GM18499 (cell line): ENCODE results near the gene PEPD.
"Not testable (repeated sequence)": the region's sequence is repeated elsewhere in the genome, so short reads cannot be mapped to it uniquely, and the experiment has no call there.

ENCODE experiments used
- ATAC-seq: cut with Tn5 transposase; IDR thresholded peaks from one replicate; pipeline ENCODE4 v1.9.1; 2021; ENCODE audit warnings: moderate number of reproducible peaks; ENCODE audit not compliant: insufficient read depth, unreplicated experiment

The PEPD gene

DNA sequence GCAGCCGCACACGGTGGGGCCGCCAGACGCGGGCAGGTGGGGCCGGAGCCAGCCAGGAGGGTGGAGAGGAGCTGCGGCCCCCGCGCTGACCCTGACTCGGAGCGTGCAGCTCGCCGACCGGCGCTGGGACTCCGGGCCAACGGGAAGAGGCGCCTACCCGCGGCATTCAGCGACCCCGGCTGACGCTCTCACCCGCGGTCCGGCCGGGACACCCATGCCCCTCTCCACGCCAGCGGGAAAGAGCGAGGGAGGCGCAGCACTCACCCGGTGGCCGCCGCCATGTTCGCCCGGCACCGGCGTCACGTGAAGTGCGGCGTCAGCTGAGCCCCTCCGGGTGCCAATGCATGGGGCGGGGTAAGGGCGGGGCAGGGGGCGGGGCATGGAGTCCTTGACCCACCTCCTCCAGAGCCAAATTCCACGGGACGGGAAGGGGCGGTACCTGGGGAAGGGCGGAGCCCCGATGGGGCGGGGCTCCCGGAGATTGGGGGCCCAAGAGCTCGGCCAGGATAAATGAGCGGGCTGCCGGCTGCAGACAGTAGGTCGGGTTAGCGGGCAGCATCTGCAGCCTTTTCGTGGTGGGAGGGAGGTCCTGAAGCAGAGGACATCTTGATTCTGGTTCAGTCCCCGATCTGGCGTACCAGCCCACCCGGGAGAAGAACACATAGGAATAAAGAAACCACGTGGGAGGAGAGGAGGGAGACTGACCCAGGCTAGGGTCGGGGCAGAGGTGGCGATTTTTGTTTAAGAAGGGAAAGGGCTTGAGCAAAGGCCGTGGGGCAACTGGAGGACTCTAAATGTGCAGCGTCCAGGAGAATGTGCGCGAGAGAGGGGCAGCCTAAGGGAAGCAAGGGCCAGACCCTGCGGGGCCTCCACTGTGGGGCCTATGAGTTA, at the start of gene PEPD:
PEPD (minus strand) TSS at position 312 of the 891 bp plus-strand sequence; CDS start at position 281, 31 bp downstream.
- no peak for ATAC-seq

DNA sequence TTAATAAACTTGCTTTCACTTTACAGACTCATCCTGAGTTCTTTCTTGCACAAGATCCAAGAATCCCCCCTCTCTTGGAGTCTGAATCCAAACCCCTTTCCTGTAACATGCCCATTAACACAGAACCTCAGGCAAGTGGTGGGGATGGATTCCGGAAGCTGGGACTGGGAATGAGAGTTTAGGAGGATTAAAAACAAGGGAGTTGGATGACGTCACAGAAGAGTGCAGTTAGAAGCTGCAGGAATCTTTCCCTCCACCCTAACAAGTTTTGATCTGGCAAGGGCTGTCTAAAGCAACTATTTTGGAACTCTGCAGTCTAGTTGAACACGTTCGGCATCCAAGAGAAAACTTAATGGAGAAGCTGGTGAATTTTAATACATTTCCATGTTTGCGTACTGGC, 48.2 kb upstream of the PEPD start:
- no peak for ATAC-seq

DNA sequence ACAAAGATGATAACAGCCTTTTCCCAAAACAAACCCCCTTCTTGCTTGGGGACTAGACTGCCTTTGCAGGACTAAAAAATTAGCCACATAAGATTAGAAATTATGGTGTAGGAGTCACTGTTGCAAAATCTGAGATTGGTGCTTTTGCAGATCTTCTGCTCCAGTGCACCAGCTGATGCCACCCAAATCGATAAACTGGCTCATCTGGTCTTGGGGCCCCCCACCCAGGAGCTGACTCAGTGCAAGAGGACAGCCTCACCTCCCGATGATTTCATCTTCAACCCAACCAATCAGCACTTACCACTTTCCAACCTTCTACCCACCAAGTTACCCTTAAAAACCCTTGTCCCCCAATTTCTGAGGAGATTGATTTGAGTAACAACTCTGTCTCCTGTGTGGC, 47.1 kb upstream of the PEPD start:
- ATAC-seq = no peak

DNA sequence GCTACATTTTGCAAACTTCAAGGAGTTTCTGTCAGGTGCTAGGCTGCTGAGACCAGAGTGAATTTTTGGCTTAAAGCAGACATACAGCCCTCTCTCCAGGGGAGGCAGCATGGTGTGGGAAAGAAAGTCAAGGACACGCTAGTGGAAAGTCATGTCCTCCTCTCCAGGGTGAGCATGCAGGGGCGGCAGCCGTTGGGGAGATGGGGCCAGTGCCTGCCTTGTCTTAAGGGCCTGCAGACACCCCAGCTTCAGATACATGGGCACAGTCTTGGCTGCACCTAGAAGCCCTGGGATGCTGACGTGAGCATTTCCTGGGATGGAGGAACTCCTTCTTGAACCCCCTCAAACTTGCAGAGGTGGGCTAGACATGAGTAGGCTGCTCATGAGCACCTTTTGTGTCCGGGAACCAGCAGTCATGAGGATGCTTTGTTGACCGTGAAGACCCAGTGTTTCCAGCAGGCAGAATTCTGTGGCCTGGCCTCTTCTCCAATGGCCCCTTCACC, 43.3 kb upstream of the PEPD start:
- ATAC-seq = no peak

DNA sequence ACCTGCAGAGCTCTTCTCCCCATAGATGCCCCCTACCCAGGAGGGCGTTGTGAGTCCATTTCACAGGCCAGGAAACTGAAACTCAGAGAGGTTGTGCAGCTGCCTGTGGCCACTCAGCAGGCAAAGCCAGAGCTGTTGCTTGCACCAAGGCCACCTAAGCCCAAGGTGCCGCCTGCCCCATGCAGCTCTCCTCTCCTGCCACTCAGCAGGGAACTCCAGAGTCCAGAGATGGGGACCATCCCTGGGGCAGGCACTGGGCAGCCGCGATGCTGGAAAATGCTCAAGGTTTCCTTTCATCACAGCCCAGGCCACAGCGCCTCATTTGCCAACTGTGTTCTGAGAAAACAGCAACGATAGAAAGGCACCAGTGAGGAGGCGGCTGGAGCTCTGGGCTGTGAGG, 41.0 kb upstream of the PEPD start:
- ATAC-seq = no peak

DNA sequence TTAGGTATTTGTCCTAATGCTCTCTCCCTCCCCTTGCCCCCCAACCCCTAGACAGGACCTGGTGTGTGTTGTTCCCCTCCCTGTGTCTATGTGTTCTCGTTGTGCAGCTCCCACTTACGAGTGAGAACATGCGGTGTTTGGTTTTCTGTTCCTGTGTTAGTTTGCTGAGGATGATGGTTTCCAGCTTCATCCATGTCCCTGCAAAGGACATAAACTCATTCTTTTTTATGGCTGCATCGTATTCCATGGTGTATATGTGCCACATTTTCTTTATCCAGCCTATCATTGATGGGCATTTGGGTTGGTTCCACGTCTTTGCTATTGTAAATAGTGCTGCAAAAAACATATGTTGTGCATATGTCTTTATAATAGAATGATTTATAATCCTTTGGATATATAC, 40.1 kb upstream of the PEPD start:
- not testable (repeated sequence) for ATAC-seq

DNA sequence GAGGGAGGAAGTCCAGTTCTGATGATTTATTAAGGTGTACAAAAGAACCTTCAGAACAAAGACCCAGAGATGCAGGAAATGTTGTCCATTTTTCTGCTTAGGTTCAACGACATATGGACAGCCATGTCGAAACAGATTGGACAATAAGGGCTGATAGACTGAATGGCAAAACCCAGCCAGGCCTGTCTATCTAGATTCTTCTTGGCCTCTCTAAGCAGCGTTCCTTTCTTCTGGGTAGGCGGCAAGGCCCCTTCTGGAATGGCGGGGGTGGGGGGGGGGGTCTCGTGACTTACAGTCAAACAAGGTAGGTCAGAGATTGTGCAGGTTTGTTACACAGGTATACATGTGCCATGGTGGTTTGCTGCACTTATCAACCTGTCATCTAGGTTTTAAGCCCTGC, 39.7 kb upstream of the PEPD start:
- ATAC-seq = no peak

DNA sequence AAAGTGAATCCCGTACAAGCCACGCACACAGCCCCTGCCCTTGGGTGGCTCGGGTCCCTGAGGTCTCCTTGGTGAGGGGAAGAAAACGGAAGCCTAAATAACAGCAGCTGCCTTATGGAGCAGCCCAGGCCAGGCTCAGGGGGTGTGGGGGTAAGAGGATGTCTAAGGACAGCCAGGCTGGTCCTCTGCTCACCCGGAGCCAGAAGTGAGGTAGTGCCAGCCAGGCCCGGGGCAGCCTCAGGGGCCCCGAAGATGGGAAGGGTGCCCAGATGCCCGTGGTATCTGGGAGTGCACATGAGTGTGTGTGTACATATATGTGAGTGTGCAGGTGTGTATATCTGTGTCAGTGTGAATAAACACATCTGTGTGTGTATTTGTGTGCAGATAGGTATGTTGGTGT, 38.4 kb upstream of the PEPD start:
- ATAC-seq = no peak

DNA sequence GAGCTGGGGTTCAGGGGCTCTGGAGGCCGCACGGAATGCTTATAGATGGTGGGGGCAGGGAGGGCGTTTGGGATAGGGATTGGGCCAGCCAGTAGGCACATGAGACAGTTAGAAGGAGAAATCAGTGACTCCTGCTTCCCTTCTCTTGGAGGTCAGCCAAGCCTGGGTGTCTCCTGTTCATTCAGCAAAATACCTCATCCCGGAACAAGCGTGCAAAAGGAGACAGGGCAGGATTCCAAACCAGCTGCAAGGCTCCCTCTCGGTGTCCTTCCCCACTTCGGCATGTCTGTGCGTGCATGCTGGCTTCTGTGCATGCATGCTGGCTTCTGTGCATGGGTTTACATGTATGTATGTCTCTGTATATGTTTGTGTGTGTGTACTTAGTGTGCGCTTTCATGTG, 37.3 kb upstream of the PEPD start:
- ATAC-seq = no peak

DNA sequence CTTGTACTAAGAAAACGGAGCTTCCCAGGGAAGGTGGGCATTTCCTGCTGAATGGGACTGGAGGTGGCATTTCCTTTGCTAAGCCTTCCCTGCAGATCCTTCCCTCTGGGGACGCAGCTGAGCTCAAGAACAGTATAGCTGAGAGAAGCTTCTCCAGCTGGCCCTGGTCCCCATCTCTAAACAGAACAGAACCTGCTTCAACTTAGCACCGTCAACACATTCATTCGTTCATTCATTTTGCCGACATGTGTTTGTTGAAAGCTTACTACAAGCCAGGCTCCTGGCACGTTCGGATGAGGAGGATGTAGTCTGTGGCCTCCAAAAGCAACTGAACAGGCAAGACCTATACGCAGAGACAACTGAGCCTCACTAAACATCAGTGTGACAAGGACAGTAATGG, 36.6 kb upstream of the PEPD start:
- ATAC-seq = no peak

DNA sequence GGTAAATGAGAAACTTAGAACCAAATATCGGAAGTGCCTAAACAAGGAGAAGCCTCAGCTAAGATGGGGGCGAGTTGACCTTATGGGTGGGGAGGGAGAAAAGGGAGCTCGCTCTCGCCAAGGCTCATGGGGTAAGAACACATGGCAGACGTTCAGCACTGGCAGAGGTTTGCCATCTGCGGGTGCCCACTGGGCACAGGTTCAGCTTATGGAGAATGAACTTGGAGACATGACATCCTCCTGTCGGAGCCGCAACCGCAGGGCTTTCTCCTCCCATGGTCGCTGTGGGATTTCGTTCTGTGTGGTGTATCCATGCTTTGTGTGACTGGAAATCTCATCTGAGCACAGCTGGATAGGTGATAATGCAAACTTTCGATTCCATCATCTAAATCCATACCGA, 36.1 kb upstream of the PEPD start:
- no peak for ATAC-seq

DNA sequence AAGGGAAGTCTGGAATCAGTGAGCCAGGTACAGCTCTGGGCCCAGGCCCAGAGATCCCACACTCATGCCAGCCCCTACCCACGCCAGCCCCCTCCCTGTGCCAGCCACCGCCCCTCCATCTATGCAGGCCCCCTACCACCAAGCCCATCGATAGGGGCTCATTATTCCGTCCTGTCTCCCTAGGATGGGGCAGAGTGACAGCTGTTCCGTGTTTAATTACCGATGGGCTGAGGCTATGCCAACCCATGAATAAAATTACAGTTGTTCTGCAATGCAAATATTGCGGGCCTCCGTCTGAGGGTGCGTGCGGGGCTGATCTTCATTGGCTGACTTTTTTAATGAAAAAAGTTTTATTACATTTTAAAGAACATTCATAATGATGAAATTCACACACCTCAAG, 35.6 kb upstream of the PEPD start:
- no peak for ATAC-seq

DNA sequence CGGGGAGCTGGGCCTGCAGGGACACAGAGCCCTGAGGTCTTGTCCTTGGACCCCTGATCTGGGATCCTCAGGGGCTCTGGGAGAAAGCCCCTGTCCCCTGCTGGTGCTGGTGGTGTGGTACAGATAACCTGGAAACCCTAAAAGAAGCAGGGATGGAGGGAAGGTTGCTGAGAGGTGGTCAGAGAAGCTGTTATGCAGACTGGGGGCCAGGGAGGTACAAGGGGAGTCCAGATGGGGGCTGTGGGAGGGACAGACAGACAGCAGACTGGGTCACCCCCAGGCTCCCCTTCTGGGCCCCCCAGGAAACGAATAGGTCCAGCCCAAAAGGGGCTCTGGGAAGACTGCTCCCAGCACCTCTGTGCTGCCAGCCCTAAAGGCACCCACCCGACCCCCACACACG, 34.7 kb upstream of the PEPD start:
- no peak for ATAC-seq

DNA sequence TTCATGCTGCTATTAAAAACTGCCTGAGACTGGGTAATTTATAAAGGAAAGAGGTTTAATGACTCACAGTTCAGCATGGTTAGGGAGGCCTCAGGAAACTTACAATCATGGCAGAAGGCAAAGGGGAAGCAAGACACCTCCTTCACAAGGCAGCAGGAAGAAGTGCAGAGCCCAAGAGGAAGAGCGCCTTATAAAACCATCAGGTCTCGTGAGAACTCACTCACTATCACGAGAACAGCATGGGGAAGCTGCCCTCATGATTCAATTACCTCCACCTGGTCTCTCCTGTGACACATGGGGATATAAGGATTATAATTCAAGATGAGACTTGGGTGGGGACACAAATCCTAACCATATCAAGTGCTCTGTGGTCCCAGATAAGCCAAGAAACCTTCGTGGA, 34.1 kb upstream of the PEPD start:
- not testable (repeated sequence) for ATAC-seq

DNA sequence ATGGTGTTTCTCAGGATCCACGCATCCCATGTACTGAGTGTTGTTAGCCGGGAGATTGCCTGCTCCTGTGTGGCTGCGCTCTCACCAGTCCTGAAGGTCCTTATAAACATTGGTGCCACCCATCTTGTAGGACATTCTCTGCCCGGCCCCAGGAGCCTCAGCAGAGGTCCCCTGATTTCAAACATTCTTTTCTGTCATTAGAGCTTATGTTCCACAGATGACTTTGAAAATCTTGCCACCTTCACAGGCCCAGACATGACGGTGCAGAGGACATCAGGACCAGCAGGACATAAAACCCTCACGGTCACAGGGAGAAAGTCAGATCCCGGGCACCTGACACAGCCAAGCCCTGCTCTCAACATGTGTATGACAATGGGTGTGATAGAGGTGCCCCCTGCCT, 33.2 kb upstream of the PEPD start:
- ATAC-seq = no peak

DNA sequence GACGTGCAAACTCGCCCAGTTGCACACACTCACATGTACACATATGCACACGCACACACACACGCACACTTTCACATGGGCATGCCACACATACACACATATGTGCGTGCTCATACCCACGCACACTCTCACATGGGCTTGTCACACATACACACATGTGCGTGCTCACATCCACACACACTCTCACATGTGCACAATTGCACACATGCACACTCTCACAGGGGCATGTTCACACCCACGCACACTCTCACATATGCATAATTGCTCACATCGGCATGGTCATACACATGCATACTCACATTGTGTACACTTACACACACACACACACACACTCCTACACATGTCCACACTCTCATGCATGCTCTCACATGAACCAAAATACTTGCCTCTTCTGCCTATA, 32.8 kb upstream of the PEPD start:
- no peak for ATAC-seq

DNA sequence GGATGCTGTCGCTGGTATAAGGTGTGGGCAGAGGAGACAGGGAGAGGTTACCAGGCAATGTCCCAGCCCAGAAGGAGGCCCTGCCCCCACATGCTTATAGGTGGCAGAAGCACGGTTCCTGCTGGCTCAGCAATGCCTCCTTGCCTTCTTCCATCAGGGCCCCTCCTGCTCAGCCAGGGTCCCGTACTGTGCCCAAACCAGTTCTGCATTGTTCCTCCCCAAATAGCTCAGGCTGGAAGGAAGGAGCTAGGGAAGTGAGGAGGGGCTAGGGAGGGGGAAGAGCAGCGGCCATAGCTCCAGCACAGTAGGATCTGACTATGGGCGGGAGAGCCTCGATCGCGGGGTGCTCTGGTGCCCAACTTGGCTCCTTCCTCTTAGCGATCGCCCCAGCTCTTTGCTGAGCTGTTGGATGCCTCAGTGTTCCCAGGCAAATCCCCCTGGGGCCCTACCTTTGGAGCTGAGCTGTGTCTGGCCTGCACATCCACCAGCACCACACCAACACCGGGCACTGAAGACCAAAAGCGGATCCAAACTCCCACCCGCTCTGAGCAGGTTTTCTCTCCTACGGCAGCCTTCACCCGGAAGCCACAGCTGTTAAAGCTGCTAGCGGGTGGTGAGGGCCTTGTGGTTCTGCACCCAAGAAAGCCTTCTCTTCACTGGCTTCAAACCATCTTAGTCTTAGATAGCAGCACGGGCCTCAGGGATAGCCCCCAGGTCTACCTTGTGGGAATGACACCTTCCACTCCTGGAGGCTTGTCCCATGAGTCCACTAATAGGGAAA, 32.1 kb upstream of the PEPD start:
- no peak for ATAC-seq

DNA sequence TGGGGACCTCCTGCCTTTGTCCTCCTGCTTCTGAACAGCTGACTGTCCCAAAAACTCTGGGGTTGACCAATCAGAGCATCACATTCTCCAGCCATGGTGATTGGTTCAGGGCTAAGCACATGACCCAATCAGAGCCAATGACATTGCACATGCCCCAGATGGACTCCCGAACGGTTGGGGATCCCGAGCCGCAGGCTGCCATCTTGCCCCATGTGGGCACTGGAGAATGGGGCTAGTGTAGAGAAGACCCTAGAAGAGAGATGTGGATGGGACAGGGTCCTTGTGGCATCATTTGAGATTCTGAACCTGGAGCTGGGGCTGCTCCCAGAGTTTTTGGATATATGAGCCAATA, 31.3 kb upstream of the PEPD start:
- no peak for ATAC-seq

DNA sequence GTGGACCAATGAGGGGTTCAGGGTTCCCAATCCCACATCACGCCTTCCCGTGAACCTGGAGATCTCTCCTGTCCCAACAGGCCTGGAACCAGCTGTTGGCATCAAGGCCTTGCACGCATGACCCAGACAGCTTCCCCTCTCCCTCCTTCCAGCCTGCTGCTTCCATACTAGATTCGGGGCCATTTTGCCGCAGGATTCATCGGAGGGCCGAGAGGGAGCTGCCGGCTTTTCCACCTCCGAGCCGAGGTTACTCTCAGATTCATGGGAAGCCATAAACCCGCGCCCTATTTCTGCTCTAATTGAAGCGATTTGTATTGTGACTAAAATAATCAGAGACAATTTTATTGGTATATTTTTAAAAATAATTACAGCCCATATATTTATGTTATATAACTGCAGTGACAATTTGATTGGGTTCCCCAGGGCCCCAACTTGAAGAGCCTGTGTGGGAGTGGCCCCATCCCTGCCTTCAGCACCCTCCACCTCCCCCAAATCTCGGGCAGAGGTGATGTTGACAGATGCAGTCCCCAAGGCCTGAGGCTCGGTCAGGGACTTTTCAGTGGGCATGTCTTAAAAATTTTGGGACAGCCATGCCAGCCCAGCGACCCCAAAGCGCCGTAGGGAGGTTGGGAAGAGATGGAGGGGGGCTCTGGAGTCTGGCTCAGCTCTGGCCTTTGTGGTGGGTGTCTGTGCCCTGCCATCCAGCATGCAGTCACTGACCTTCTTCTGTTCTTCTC, 30.8 kb upstream of the PEPD start:
- ATAC-seq = no peak

DNA sequence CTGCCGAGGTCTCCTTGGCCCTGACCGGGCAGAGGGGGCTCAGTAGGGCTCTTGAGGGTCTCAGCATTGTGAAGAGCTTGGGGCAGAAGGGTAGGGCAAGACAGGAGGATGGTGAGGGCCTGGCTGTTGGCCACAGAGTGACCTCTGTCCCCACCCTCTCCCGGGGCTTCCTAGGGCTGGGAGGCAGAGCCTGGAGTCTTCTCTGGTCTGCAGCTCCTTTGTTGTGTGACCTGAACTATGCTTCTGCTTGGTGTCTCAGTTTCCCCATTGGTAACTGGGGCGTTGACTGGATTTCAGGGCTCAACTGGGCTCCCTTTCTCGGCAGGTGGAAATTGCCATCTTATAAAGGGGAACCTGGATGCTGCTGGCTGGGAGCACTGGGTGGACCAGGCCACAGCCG, 30.1 kb upstream of the PEPD start:
- no peak for ATAC-seq

DNA sequence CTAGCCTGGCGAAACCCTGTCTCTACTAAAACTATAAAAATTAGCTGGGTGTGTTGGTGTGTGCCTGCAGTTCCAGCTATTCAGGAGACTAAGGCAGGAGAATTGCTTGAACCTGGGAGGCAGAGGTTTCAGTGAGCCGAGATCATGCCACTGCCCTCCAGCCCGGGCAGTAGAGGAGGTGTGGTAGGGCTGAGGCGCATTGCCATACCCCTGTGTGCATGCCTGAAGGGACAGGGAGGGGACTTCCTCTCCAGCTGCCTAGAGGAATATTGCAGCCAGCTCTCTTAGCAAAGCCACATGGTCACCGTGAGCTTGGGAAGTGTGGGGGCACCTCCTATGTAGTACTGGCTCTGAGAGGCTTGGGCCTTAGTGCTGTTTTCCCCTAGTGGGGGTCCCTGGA, 29.2 kb upstream of the PEPD start:
- ATAC-seq = no peak
